Left lobe of liver (tissue), 2 donors: ENCODE data around the gene LRP4. TPM values are rescaled to one million over a fixed set of nuclear protein-coding genes. Genes with fewer than 3 reads are reported as not detected.

Experiments used
- ATAC-seq: fragments of 200-7000 bp; cut with Tn5 transposase; one replicate; pipeline ENCODE4 v1.9.1; 2020; ENCODE audit warnings: mild to moderate bottlenecking, moderate library complexity
- DNase-seq: peaks from one replicate; pipeline ENCODE4 v3.0.0-alpha.2; 2020; ENCODE audit warnings: low spot score
- total RNA-seq: library from RNA; stranded (reverse); gene quantifications from one replicate; pipeline ENCODE4 v1.2.1, GENCODE V29; 2021
- donor health status: DM: no; HTN: no; CAD: no; lungs with moderate emphysema.
- donor health status: DM: no; HTN: yes; CAD: no.

The LRP4 gene
- total RNA-seq, 1 donor from 2014 or later = 0.50 TPM

DNA sequence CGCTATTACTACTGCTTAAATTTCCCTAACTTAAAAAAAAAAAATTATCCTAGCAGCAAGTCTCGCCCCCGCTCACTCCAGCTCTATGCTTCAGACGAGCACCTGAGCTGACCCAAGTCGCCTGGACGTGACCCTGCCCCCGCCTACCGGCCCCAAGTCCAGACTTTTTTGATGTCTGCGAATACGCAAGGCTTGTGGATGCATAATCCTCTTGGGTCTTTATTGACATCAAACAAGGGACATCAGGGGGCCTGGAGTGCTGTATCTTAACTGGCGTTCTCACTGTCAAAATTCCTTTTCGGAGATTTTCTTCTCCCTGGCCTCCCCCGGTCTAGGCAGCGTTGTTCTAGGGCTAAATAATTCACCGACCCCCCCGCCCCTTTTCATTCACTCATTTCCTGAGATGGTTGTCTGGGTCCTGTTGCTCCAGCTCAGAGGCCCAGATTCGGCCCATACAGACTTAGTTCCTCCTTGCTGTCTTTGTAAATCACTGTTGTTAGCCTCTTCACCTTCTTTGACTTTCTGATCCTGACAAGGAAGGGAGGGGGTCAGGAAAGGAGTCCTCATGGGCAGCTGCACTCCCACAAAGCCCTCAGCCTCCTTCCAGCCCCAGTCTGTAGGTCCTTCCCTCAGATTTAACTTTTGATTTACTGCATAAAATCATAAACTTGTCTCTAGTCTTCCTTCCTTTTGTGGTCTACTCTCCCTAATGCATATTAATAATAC, 601 bp upstream of the LRP4 start:
- DNase-seq (no peak), ATAC-seq (no peak)

- ATAC-seq = no peak
- no peak for DNase-seq
Observed at GRCh38 chr11:46917762-46918082, 628 bp downstream of the LRP4 start.

GRCh38 chr11:46917109-46917761, 1.1 kb downstream of the LRP4 start:
- no peak for DNase-seq
- peak; percentile 68 for ATAC-seq

DNA sequence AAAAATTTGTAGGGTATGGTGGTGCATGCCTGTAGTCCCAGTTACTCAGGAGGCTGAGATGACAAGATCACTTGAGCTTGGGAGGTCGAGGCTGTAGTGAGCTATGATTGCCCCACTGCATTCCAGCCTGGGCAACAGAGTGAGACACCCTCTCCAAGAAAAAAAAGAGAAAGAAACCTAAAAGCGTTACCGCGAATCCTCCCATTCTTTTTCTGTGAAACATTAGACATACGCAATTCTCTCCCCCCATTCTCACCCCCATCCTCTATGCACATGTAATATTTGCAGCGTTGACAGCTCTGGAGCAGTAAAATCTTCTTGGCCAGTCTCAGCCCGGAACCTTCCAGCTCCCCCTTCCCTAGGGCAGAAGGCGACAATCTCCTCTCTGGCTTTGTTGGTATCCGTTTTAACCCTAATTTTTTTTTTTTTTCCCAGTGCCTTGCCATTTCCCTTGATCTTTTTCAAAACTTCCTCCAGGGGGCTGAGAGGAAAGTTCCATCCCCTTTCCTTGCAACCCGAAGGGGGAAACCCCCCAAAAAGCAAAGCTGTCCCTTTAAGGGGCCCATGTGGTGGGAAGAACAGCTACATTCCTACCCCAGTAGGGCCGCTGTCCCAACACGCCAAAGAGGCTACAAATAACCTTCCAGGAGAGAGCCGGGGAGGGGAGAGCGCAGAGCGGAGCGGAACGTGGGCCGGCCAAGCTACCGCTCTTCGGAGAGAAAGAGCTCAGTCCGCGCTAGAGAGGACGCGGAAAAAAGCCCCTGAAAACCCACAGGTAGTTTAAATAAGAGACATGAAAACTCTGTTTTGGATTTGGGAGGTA, 1.9 kb downstream of the LRP4 start:
- peak; percentile 65 for ATAC-seq
- DNase-seq = no peak

DNA sequence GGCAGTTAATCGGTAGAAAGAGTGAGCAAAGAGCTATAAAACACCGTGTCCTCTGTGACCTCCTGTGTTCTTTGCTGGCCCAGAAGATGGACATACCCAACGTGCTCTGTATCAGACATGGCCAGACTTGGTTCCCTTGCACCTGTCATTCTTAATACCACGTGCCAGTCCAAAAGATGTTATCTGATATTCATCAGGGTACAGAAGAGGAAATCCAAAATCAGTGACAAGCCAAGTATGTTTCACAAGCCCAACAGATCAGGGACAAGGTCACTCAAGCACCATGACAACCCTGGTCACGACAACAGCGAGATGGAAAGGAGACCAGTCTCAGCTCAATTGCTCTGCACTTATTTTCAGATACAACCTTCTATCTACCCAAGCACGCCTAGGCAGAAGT, 3.4 kb downstream of the LRP4 start:
- no peak for ATAC-seq

DNA sequence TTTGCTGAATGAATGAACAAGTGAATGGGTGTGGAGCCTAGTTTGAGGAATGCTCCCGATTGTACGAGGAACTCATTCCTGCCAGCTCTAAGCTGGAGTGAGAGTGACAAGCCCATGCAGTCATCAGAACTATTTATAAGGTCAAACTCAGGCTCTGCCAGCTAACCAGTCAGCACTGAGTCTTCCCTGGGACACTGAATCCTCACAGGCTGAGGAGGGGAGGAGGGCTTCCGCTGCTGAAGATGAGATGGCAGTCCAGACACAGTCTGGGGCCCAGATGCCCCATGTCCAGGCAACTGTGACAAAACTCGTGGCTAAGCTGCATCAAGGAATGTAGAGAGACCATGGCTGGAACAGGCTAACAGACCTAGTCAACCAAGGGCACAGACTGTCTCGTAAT, 4.0 kb downstream of the LRP4 start:
- DNase-seq (no peak), ATAC-seq (no peak)

More for the DNA sequence above, 3.4 kb downstream of the LRP4 start:
- DNase-seq = no peak

- DNase-seq = no peak
- ATAC-seq = no peak
Observed at GRCh38 chr11:46913484-46913883, 4.9 kb downstream of the LRP4 start.

- DNase-seq (no peak), ATAC-seq (no peak)
Observed at GRCh38 chr11:46912526-46913150, 5.7 kb downstream of the LRP4 start.

DNA sequence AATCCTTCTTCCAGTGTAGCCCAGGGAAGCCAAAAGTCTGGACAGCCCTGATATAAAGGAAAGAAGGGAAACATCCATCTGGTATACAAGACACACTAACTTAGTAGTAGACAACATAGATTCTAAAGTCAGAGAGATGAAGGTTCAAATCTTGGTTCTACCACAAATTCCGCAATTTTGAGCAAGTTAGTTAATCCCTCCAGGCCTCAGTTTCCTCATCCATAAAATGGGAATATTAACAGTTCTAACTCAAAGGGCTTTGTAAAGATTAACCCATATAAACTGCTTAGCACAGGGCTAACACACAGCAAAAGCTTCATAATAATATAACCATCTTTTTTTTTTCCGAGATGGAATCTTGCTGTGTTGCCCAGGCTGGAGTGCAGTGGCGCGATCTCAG, 10.7 kb downstream of the LRP4 start:
- no peak for DNase-seq
- no peak for ATAC-seq

GRCh38 chr11:46906609-46907041, 11.7 kb downstream of the LRP4 start:
- ATAC-seq (no peak), DNase-seq (no peak)

GRCh38 chr11:46905806-46906205, 12.5 kb downstream of the LRP4 start:
- DNase-seq = no peak
- ATAC-seq = no peak

DNA sequence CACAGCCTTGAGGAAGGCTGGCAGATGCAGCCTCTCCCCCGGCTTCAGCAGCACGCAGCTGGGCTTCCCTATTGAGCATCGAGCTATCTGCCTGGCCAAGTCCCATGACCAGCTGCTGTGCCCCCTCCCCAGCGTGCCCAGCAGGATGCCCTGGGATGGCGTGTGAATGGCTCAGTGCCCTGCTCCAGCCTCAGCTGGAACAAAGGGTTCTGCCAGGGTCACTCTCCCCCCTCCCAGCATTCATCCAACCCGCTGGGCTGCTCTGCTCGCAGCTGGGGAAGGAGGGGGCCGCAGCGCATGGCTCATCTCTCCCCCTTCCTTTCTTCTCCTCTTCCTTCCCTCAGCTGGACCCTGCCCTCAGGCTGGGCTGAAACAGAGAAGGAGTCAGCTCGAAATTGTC, 14.5 kb downstream of the LRP4 start:
- no peak for DNase-seq
- ATAC-seq = no peak

- DNase-seq (no peak), ATAC-seq (no peak)
Observed at GRCh38 chr11:46902694-46903093, 15.7 kb downstream of the LRP4 start.

DNA sequence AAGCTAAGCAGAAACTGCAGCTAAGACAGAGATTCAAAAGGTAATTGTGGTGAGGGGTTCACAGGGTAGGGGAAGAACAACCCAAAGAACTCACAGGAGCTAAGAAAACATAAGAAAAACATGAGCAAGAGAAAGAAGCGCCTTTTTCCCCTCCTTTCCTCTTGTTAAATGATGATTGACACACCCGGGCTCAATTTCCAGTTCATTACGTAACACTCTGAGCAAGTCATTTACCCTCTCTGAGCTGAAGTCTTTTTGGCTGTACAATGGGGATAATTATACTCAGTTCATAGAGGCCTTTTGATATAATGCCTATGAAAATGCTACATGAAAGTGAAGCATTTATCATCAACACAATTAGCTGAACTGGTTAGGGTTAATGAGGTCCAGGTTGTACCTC, 17.2 kb downstream of the LRP4 start:
- DNase-seq (no peak), ATAC-seq (no peak)

- ATAC-seq = no peak
- DNase-seq = no peak
Observed at GRCh38 chr11:46900091-46900746, 18.1 kb downstream of the LRP4 start.

- DNase-seq (no peak), ATAC-seq (no peak)
Observed at GRCh38 chr11:46899501-46900025, 18.8 kb downstream of the LRP4 start.

GRCh38 chr11:46898396-46899095, 19.8 kb downstream of the LRP4 start:
- ATAC-seq (no peak), DNase-seq (no peak)

DNA sequence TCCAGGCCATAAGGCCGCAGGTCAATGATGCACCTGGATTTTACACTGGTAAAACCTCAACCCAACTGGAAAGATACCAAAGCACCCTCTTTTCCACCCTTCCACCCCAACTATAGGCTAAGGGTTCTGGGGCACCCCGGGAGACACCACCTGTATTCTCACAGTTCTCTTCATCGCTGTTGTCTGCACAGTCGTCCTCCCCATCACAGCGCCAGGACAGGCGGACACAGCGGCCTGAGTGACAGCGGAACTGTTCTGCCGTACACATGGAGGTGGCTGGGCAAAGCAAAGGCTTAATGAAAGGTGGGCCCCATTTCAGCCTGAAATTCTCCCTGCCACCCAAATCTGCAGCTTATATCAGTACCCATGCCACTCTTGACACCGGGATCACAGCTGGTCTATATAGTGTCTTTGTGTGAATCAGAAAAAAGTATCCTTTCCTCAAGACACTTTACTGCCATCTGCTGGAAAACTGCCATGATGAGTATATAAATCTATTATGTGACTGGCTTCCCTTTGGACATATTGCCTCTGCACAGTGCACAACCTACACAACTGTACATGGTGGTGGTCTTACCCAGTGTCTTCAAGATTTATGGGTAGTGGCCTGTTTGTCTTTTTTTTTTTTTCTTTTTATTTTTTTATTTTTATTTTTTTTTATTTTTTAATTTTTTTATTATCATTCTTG, 21.5 kb downstream of the LRP4 start:
- ATAC-seq (no peak), DNase-seq (no peak)

DNA sequence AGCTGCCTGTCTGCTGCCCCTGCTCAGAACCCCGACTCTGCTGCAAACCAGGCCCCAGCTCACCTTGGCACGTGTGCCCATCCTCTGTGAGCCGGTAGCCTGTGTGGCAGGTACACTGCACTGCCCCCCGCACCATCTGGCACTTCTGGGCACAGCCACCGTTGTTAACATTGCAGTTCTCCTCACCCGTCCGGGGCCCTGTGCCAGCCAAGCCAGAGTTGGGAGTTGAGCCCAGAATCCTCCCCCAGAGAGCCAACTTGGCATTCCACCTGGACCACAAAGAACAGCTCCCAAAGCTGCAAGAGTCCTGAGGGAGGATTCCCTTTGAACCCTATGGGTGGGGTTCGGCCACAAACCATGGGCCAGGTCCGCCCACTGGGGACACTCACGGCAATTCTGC, 22.5 kb downstream of the LRP4 start:
- ATAC-seq (peak; percentile 97), DNase-seq (peak; percentile 92)

DNA sequence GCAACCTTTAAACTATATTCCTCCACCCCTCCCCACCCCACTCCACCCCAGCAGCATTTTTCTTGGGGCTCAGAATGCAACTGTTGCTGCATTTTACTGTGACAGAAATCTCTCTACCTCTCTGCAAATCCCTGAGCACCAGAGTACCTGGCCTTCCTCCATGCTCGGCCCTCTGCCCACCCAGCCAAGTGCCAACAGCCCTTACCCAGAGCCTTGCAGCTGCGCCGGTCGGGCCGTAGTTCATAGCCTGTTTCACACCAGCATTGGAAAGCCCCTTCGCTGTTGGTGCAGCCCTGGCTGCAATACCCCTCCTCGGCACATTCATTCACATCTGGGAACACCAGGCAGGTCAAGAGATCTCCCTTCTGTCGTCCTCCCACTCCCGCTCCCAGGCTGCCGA, 23.4 kb downstream of the LRP4 start:
- DNase-seq (no peak), ATAC-seq (no peak)
